AG04449 (cell line): ENCODE data around the gene WASF2.

ENCODE experiments used
- CTCF ChIA-PET: fragments of 350-600 bp; formaldehyde crosslinking; extraction: SDS; loops from one replicate; lab custom pipeline; 2021; ENCODE audit warnings: antibody characterized with exemption; lab: Yijun Ruan, JAX
- POLR2A ChIA-PET: fragments of 400-600, 350-600 bp; formaldehyde crosslinking; extraction: SDS; loops from one replicate; lab custom pipeline; 2020; ENCODE audit warnings: antibody characterized with exemption, inconsistent platforms; lab: Yijun Ruan, JAX
- DNase-seq: peaks from one replicate; pipeline ENCODE4 v3.0.0-alpha.2; 2010; ENCODE audit warnings: low read depth, low spot score
- H3K4me3 ChIP-seq: 2 replicates; pipeline ENCODE4 v1.5.1; 2011; ENCODE audit warnings: low read depth, mild to moderate bottlenecking, control low read depth, low read length
- CTCF ChIP-seq: IDR thresholded peaks from one replicate; pipeline ENCODE4 v1.5.1; 2011; ENCODE audit warnings: mild to moderate bottlenecking, moderate library complexity, low read length, control low read depth, inconsistent platforms; ENCODE audit not compliant: insufficient read depth; ENCODE audit errors: missing control alignments

The WASF2 gene

DNA sequence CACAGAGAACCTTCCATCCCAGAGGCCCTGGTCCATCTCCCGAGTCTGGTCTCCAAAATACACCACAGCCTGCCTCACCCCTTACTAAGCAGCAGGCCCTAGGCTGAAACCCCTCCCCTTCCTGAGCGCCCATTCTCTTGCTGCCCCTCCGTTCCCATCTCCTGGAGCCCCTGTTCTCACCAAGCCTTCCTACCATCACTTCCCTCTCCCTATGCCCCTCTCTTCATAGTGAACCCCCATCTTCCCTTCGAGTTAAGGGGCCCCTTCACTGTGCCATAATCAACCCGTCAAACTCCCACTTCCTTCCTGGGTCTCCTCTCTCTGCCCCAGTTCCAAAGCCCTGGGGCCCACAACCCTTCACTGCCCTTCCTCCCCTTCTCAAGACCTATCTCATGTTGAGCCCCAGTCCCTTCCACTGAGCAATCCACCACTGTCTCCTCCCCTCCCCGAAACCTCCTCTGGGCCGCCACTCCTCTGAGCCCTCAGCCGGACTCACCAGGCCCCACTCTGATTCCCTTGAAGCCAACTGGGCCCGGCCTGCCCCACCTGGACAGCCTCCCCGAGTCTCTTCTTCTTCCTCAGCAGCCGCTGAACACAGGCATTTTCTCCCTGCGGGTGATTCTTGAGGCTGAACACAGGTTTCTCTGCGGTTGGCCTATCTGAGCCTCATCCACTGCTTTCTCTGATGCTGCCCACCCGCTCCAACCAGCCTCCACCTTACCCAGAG is 42.2 kb upstream of the WASF2 start:
- CTCF ChIA-PET: interaction anchor here (17.6 kb wide), 1 partner anchor 22 kb away, joined by 220 read pairs; no protein-coding TSS in a partner anchor
- POLR2A ChIA-PET: no interaction called here
- no peak overlapping the region for H3K4me3 ChIP-seq
- no peak for DNase-seq
- TF ChIP-seq CTCF: no peak

DNA sequence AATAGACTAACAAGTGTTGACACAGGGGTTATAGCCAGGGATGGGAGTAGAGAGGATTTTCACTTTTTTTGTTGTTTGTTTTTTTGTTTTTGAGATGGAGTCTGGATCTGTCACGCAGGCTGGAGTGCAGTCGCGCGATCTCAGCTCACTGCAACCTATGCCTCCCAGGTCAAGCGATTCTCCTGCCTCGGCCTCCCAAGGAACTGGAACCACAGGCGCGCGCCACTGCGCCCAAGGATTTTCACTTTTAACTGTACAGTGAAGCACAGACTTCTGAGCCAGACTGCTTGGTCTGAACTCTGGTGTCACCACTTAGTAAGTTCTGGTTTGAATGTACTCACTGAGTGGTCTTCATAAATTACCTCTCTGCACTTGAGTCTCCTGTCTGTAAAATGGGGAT is 40.2 kb upstream of the WASF2 start:
- POLR2A ChIA-PET: interaction anchor here (0.6 kb wide), 1 partner anchor 116 kb away, joined by 3 read pairs; no protein-coding TSS in a partner anchor

DNA sequence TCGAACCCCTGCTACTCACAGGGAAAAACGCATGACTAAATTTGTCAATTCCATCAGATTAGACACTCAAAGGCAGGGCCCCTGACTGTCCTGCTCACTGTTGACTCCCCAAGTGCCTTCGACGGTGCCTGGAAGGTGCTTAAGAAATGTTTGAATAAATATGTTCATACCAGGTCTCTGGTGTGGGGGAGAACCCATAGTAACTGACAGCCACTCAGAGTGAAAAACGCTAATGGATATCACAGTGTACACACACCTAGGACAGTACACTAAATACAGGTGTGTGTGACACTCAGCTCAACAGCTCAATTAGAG is 39.7 kb upstream of the WASF2 start:
- POLR2A ChIA-PET: no interaction called here
- DNase-seq: no peak
- no peak for TF ChIP-seq CTCF
- H3K4me3 ChIP-seq: no peak overlapping the region
- CTCF ChIA-PET: interaction anchor here (1.3 to 1.7 kb wide), 3 partner anchors 27 to 76 kb away, joined by 3 to 6 read pairs (median 4); no protein-coding TSS in a partner anchor

More for the DNA sequence above, 40.2 kb upstream of the WASF2 start:
- CTCF ChIA-PET: interaction anchor here (1.3 to 1.7 kb wide), 3 partner anchors 27 to 75 kb away, joined by 3 to 6 read pairs (median 4); no protein-coding TSS in a partner anchor
- TF ChIP-seq CTCF: no peak
- H3K4me3 ChIP-seq: no peak overlapping the region
- DNase-seq: no peak

GRCh38 chr1:27528818-27529703 is 39.1 kb upstream of the WASF2 start:
- CTCF ChIA-PET: interaction anchor here (1.3 to 1.7 kb wide), 3 partner anchors 28 to 77 kb away, joined by 3 to 6 read pairs (median 4); no protein-coding TSS in a partner anchor
- no peak for TF ChIP-seq CTCF
- POLR2A ChIA-PET: no interaction called here
- H3K4me3 ChIP-seq: no peak overlapping the region
- no peak for DNase-seq

DNA sequence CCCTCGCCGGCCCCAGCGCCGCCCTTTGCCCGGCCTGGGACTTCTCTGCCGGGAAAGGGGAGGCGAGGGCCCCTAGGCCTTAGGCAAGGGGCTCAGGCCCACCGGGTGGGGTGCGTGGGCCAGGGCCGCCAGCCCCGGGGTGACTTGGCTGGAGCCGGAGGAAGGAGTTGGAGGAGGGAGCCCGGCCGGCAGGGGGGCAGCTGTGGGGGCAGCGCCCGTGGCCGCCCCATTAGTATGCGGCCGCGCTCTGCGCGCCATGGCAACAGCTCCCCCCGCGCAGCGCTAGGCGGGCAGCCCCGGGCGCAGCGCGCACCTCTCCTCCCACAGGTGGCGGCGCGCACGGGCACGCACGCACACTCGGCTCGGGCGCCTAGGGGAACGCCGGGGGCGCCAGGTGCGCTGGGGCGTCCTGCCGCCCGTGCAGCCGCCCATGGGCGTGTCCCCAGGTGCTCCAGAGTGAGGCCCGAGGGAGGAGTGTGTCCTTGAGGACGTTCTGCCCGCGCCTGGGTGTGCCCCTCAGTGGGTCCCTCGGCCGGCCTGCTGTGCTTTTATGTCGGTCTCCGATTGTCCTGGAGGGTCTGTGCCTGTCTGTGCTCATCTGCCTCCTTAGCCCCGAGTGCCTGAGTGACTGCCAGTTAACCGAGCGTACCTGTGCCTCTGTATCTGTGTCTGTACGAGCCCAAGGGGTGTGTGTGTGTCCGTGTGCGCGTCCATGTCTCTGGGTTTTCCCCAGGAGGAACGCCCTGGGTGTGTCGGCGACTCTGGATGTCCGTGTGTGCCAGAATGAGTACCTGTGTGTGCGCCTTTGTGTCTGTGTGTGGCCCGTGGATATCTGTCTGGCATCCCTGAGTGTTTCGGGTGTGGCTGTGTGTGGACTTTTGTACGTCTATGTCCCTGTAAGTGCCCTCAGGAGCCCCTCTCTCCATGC is 38.2 kb upstream of the WASF2 start:
- no peak overlapping the region for H3K4me3 ChIP-seq
- no peak for DNase-seq
- ChIA-PET CTCF (no interaction called here), POLR2A (no interaction called here)
- no peak for TF ChIP-seq CTCF
